Activated CD8-positive, alpha-beta memory T cell treated with anti-CD3 and anti-CD28 coated beads for 4 hours (primary cell): ENCODE results near the gene MRPS27.
"Not testable (repeated sequence)": the region's sequence is repeated elsewhere in the genome, so short reads cannot be mapped to it uniquely, and the experiment has no call there.

ENCODE experiments used
- DNase-seq, 2 donors: peaks; one replicate each; pipeline ENCODE4 v3.0.0-alpha.2; 2020; ENCODE audit warnings: low read depth in 2 of 2

MRPS27 gene

GRCh38 chr5:72171181-72171580, 148.9 kb downstream of the MRPS27 start:
- DNase-seq: not testable (repeated sequence)

DNA sequence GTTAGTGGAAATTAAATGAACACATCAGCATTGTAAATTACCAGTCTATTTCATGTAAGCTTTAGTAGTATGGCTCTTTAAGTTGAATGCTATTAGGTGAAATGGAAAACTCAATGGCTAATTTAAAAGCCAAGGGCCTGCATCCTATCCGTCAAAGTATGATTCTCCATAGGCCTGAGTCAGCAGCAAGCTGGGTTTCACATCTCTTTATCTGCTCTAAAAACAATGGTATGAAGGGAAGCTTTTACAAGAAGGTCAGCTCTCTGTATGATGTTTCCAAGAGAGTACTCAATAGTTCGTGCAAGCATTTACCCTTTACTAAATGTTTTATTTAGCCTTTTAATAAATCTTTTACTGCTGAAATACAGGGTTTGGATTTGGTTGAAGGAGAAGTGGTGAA, 149.9 kb downstream of the MRPS27 start:
- DNase-seq: no peak
